GM23248 (cell line): ENCODE data around the gene C10orf105.

ENCODE experiments used
- EZH2 ChIP-seq: fragments of 200-600 bp; sonication (generic); IDR thresholded peaks from 2 replicates; pipeline ENCODE4 v1.6.1; 2018; ENCODE audit warnings: antibody characterized with exemption, mild to moderate bottlenecking; ENCODE audit not compliant: insufficient read depth, poor library complexity, severe bottlenecking
- EZH2phosphoT487 ChIP-seq: fragments of 200-600 bp; sonication (generic); IDR thresholded peaks from 2 replicates; pipeline ENCODE4 v1.6.1; 2018; ENCODE audit warnings: antibody characterized with exemption, moderate library complexity, mild to moderate bottlenecking, low read depth; ENCODE audit not compliant: insufficient read depth

DNA sequence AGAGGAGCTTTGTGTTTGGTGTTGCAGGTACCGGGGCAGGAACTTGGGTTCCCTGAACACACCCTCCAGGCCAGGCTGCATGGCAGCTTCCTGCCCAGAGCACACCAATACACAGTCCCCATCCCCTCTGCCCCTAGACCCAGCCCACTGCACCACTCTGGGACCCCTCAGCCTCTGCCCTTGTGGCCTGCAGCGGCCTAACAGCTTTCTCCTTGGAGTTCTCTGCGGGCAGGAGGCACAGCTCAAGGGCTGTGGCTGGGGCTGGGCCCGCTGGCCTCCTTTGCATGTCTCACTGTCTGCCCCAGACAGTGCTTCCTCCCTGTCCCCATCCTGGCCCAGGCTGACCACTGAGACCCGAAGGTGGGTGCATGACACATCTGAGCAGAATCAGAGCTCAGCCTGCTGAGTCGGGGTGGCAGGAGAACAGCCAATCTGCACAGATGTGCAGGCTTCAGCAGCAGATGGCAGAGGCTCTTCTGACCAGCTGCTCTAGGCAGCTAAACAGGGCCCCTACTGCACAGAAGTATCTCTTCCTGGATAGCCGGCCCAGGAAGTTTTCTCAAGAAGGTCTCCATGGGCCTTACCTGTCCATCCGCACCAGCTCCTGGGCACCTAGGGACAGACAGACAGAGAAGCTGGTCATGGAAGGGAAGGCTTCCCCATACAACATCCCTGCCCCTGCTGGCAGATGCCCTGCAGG, 33.0 kb upstream of the C10orf105 start:
- TF ChIP-seq EZH2 (no peak), EZH2phosphoT487 (no peak)
